GM12801 (cell line): ENCODE data around the gene SASH1.

Source experiments
- TF ChIP-seq, protein P1 (sequence below): IDR thresholded peaks from one replicate; pipeline ENCODE4 v1.5.1; 2011; ENCODE audit warnings: control low read depth; ENCODE audit not compliant: insufficient read length; ENCODE audit errors: extremely low read depth

SASH1 gene

GRCh38 chr6:148530394-148530953, 187.8 kb downstream of the SASH1 start:
- TF ChIP-seq, protein P1, sequence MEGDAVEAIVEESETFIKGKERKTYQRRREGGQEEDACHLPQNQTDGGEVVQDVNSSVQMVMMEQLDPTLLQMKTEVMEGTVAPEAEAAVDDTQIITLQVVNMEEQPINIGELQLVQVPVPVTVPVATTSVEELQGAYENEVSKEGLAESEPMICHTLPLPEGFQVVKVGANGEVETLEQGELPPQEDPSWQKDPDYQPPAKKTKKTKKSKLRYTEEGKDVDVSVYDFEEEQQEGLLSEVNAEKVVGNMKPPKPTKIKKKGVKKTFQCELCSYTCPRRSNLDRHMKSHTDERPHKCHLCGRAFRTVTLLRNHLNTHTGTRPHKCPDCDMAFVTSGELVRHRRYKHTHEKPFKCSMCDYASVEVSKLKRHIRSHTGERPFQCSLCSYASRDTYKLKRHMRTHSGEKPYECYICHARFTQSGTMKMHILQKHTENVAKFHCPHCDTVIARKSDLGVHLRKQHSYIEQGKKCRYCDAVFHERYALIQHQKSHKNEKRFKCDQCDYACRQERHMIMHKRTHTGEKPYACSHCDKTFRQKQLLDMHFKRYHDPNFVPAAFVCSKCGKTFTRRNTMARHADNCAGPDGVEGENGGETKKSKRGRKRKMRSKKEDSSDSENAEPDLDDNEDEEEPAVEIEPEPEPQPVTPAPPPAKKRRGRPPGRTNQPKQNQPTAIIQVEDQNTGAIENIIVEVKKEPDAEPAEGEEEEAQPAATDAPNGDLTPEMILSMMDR, result no peak

DNA sequence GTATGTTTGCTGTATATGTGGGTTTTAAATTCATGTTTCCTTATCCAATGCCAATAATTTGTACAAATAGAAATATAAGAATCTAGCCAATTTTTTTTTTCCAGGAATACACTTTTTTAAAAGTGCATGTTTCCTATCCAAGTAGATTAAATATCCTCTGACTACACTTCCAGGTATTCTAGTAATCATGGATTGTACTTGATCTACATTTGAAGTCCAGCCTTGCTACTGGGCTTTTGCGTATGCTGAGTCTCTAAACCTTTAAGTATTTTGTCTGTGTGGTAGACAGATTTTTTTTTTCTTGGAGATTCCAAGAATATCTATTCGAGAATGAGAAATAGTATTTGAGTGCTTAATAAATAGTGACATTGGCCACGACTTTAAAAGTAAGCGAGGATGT, 188.3 kb downstream of the SASH1 start:
- TF ChIP-seq, protein P1, result no peak

GRCh38 chr6:148532698-148533097, 190.1 kb downstream of the SASH1 start:
- TF ChIP-seq, protein P1, result no peak

DNA sequence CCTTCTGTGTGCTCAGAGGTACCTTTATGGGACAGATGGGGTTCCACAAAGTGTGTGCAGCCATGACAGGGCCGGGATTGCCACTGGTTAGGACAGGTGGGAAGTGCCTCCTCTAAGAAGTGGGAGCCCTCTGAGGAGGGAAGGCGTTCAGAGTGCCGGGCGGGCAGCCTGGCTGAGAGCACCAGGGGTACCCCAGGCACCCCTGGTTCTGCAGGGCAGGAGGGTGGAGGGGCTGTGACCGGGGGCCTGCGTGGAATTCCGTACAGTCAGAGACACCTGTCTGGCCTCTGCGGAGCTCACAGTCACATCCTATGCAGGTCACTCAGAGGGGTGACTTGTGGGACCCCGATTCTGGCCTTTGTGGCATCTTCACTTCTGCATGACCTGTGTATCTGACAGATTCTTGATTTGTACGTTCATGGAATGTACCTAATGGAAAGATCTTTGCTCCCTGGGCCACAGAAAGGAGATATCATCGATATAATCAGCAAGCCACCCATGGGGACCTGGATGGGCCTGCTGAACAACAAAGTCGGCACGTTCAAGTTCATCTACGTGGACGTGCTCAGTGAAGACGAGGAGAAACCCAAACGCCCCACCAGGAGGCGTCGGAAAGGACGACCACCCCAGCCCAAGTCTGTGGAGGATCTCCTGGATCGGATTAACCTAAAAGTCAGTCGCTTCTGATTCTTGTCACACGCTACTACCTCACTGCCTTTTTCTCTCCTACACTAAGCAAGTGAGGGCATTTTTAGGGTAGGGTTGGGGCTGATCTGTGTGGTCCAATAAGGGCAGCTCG, 190.9 kb downstream of the SASH1 start:
- TF ChIP-seq, protein P1, result no peak

- TF ChIP-seq, protein P1, result no peak
Measured at GRCh38 chr6:148534871-148535270, 192.2 kb downstream of the SASH1 start.

DNA sequence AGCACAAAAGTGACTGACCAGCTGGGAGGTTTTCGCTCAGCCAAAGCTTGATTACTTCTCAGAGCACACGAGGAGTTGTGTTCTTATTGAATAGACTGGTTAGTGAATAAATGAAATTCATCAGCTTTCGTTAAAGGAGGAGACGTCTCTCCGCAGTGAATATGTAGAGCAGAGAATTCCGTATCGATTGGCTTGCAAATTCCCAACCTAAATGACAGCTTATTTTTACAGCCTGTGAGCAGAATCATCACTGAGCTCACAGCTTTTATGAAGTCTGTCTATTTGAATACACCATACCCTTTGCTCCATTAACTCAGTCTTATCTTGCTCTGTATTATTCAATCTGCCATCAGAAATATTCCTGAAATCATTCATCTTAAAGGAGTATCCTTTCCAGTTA, 192.7 kb downstream of the SASH1 start:
- TF ChIP-seq, protein P1, result no peak

DNA sequence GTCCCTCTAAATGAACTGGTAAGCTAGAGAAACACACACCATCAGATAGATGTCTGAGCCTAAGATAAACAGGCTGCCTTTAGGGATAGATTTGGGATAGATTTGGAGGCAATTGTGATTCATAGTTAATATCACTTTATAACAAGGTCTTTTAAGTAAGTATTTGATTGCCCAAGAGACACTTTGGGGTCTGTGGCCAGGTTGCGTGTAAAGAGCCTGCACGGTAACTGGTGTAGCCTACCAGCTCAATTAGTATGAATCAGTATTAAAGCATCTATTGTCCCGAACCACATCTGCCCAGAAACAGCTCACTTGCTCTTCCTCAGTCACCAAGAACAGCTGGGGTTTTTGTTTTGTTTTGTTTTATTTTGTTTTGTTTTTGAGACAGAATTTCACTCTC, 193.3 kb downstream of the SASH1 start:
- TF ChIP-seq, protein P1, result no peak
